Omental fat pad (tissue), 4 donors: ENCODE data around the gene ABCB10. TPM values are rescaled to one million over a fixed set of nuclear protein-coding genes. Genes with fewer than 3 reads are reported as not detected.

ENCODE experiments used
- ATAC-seq: fragments of 150-250 bp; one replicate; pipeline ENCODE4 v1.9.1; 2016; ENCODE audit warnings: mild to moderate bottlenecking, moderate library complexity; ENCODE audit not compliant: low FRiP score
- DNase-seq: peaks from one replicate; pipeline ENCODE4 v3.0.0-alpha.2; 2019; ENCODE audit warnings: low spot score
- total RNA-seq, 4 donors: library from RNA; depleted of rRNA; stranded (reverse); fragments of >200 nt; gene quantifications; one replicate each; pipeline ENCODE4 v1.1.0, GENCODE V29; 2016
- TF ChIP-seq, protein P1 (sequence below), 3 donors: fragments of 450-650 bp; IDR thresholded peaks; one replicate each; pipeline ENCODE4 v1.5.1; 2016 to 2017; ENCODE audit warnings: antibody characterized with exemption in 3 of 3, mild to moderate bottlenecking in 3 of 3, moderate library complexity in 2 of 3

The ABCB10 gene
- total RNA-seq, 4 donors from 2014 or later = 10.1 to 17.8 (median 14.3) TPM

DNA sequence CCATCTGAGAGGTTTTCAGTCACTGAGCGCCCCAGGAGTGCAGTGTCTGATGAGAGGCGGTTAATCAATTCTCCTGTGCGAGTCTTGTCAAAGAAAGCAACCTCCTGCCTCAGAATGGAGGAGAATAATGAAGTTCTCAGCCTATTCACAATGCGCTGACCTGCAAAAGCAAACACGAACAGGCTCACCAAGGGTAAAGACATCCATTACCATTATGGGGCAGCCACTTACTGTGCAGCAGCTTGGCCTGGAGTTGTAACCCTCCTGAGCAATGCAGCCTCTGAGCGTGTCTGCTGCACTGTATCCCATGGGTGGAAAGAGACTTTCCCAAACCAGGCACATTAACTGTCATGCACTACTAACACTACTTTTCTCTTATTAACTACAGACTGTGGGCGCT, 11.0 kb downstream of the ABCB10 start:
- TF ChIP-seq, protein P1, sequence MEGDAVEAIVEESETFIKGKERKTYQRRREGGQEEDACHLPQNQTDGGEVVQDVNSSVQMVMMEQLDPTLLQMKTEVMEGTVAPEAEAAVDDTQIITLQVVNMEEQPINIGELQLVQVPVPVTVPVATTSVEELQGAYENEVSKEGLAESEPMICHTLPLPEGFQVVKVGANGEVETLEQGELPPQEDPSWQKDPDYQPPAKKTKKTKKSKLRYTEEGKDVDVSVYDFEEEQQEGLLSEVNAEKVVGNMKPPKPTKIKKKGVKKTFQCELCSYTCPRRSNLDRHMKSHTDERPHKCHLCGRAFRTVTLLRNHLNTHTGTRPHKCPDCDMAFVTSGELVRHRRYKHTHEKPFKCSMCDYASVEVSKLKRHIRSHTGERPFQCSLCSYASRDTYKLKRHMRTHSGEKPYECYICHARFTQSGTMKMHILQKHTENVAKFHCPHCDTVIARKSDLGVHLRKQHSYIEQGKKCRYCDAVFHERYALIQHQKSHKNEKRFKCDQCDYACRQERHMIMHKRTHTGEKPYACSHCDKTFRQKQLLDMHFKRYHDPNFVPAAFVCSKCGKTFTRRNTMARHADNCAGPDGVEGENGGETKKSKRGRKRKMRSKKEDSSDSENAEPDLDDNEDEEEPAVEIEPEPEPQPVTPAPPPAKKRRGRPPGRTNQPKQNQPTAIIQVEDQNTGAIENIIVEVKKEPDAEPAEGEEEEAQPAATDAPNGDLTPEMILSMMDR (IDR thresholded peaks at IDR 0.05) = no peak
- DNase-seq = no peak
- ATAC-seq = no peak

DNA sequence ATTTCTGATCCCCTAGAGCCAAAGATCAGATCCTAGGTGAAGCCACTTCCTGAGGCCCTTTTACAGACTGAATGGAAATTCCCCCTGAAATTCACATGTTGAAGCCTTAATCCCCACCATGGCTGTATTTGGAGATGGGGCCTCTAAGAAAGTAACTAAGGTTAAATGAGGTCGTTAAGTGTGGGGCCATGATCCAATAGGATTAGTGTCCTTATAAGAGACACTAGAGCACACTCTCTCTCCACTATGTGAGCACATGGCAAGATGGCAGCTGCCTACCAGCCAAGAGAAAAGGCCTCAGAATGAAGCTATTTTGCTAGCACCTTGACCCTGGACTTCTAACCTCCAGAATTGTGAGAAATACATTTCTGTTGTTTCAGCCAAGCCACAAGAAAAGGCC, 13.9 kb downstream of the ABCB10 start:
- TF ChIP-seq, protein P1 (IDR thresholded peaks at IDR 0.05) = no peak
- ATAC-seq = no peak
- DNase-seq = no peak

DNA sequence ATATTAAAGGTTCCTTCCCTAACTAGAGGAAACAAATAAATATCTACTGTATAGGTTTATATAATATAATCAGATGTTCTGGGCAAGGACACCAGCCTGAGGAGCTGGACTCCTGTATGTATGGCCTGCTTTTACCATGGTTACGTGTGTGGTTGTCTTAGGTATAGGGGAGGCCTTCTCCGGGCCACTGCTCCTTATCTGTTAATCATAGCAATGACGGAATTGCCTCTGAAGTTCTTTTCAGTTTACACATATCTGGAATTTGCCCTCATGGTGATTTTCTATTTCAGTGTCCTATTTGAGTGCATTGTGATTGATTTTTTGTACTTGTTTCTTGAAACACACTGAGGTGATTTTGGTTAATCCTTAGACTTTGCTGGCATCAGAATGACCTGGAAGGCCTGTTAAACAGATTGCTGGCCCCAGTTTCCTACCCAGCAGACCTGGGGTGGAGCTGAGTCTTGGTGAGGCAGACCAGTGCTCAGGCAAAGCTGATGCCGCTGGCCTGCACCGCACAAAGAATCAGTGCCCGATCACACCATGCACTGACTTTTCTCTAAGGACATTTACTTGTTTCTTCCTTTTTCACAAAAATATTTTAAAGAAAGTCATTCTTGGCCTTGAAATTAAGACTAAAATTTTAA, 18.5 kb downstream of the ABCB10 start:
- no peak for ATAC-seq
- DNase-seq = no peak
- TF ChIP-seq, protein P1 (IDR thresholded peaks at IDR 0.05) = no peak

DNA sequence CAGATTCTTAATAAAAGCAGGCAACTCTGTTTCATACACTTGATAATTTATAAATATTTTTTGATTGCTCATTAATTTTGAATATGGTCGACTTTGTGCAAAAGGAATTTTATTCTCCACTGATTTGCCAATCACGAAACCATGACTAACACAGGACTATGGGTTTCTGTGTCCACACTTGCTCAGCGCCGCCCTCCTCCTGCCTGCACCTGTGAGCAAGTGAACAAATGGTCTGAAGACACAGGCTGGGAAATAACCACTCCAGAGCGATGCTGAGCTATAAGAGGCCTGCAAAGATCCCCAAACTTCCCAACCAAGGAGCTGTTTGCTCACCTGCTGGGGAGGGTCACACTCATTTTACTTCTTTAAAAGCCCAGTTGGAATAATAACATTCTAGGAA, 19.6 kb downstream of the ABCB10 start:
- TF ChIP-seq, protein P1 (IDR thresholded peaks at IDR 0.05) = no peak
- DNase-seq = no peak
- no peak for ATAC-seq

DNA sequence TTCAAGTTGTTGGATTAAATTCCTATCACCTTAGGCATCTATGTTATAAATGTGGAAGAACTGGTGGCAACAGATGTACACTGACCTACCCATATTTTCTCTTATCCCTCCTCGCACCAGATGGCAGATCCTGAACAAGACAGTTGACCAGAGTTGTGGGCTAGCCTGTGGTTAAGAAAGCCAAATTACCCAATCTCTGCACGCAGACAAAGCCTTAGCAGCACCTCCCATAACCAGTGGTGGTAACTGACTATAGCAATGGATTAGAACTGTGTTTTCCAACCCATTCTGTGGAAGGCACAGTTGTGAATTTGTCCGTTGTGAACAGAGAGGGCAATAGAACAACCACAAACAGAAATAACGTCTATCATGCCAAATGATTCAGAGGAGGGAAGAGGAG, 20.6 kb downstream of the ABCB10 start:
- no peak for ATAC-seq
- TF ChIP-seq, protein P1 (IDR thresholded peaks at IDR 0.05) = no peak
- DNase-seq = no peak

DNA sequence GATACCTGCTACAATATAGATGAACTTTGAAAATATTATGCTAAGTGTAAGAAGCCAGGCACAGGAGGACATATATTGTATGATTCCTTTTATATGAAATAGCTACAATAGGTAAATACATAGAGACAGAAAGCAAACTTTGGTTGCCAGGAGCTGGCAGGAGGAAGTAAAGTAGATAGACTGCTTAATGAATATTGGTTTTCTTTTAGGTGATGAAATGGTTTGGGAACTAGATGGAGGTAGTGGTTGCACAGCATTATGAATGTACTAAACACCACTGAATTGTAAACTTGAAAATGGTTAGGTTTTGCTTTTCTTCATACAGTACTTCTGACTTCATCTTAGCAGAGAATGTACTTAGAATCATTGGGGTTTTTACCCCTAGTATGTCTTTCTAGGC, 21.5 kb downstream of the ABCB10 start:
- no peak for DNase-seq
- TF ChIP-seq, protein P1 (IDR thresholded peaks at IDR 0.05) = no peak
- ATAC-seq = no peak

DNA sequence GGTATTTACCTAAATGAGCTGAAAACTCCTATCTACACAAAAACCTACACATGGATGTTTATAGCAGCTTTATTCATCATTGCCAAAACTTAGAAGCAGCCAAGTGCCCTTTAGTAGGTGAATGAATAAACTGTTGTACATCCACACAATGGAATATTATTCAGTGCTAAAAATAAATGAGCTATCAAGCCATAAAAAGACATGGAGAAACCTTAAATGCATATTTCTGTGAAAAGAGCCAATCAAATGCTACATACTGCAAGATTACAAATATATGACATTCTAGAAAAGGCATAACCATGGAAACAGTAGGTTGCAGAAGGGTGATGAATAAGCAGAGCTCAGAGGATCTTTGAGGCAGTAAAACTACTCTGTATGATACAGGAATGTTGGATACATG, 23.3 kb downstream of the ABCB10 start:
- DNase-seq (no peak), ATAC-seq (no peak)
- TF ChIP-seq, protein P1 (IDR thresholded peaks at IDR 0.05) = no peak
